Hippocampal formation (tissue), 2 donors: ENCODE measurements around the gene MRPL33.
"Not testable (repeated sequence)": the region's sequence is repeated elsewhere in the genome, so short reads cannot be mapped to it uniquely, and the experiment has no call there.

Experiments used
- DNase-seq, 2 donors: peaks; one replicate each; lab custom pipeline; 2025; lab: John Stamatoyannopoulos, UW

MRPL33 gene

GRCh38 chr2:27741673-27742072 is 29.8 kb upstream of the MRPL33 start:
- DNase-seq = no peak

- no peak for DNase-seq
Measured at GRCh38 chr2:27742571-27742970, 28.9 kb upstream of the MRPL33 start.

- not testable (repeated sequence) for DNase-seq
Measured at GRCh38 chr2:27745494-27745893, 26.0 kb upstream of the MRPL33 start.

- DNase-seq = no peak
Measured at GRCh38 chr2:27746325-27746724, 25.2 kb upstream of the MRPL33 start.

- no peak for DNase-seq
Measured at GRCh38 chr2:27747827-27748352, 23.6 kb upstream of the MRPL33 start.

- not testable (repeated sequence) for DNase-seq
Measured at GRCh38 chr2:27748803-27749554, 22.5 kb upstream of the MRPL33 start.

GRCh38 chr2:27751377-27751776 is 20.1 kb upstream of the MRPL33 start:
- DNase-seq = no peak

- no peak for DNase-seq
Measured at GRCh38 chr2:27752551-27753237, 18.8 kb upstream of the MRPL33 start.

GRCh38 chr2:27754138-27754588 is 17.4 kb upstream of the MRPL33 start:
- DNase-seq = peak in 1 of 2 donors; percentile 8

GRCh38 chr2:27754831-27755230 is 16.7 kb upstream of the MRPL33 start:
- DNase-seq = no peak

GRCh38 chr2:27756091-27756490 is 15.4 kb upstream of the MRPL33 start:
- DNase-seq = no peak

- no peak for DNase-seq
Measured at GRCh38 chr2:27756544-27757498, 14.7 kb upstream of the MRPL33 start.

- DNase-seq = no peak
Measured at GRCh38 chr2:27762951-27763906, 8.3 kb upstream of the MRPL33 start.

- DNase-seq = no peak
Measured at GRCh38 chr2:27763907-27764267, 7.6 kb upstream of the MRPL33 start.

GRCh38 chr2:27764526-27764925 is 7.0 kb upstream of the MRPL33 start:
- DNase-seq = not testable (repeated sequence)

GRCh38 chr2:27765621-27766286 is 5.8 kb upstream of the MRPL33 start:
- peak in 1 of 2 donors; percentile 13 for DNase-seq

GRCh38 chr2:27766287-27766661 is 5.2 kb upstream of the MRPL33 start:
- DNase-seq = no peak

GRCh38 chr2:27771202-27771547 is 344 bp upstream of the MRPL33 start:
- no peak for DNase-seq

- DNase-seq = no peak
Measured at GRCh38 chr2:27772804-27773203, 1.3 kb downstream of the MRPL33 start.

- no peak for DNase-seq
Measured at GRCh38 chr2:27773959-27774358, 2.4 kb downstream of the MRPL33 start.
